HTR-8/SVneo (cell line): ENCODE measurements around the gene GABBR2.
"Not testable (repeated sequence)": the region's sequence is repeated elsewhere in the genome, so short reads cannot be mapped to it uniquely, and the experiment has no call there.

Experiments used
- DNase-seq: peaks from one replicate; pipeline ENCODE4 v3.0.0; 2011; ENCODE audit warnings: low spot score, mixed read lengths; ENCODE audit not compliant: insufficient read length
- FAIRE-seq: peaks from 2 replicates; lab custom pipeline; 2011; peaks lifted over from hg19 to GRCh38; lab: Jason Lieb, UNC

Gene GABBR2

DNA sequence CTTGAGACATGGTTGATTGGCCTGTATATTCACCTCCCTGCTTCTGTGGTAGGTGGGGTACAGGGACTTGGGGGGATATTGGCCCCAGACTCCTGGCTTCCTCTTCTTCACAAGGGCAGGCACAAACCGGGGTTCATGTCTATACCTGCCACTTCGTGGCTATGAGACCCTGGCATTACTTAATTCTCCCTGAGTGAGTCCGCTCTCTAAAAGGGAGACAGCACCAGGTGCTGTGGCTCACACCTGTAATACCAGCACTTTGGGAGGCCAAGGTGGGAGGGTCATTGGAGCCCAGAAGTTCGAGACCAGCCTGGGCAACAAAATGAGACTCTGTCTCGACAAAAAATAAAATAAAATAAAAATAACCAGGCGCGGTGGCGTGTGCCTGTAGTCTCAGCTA lies 178.5 kb downstream of the GABBR2 start:
- FAIRE-seq, result no peak
- DNase-seq, result no peak

DNA sequence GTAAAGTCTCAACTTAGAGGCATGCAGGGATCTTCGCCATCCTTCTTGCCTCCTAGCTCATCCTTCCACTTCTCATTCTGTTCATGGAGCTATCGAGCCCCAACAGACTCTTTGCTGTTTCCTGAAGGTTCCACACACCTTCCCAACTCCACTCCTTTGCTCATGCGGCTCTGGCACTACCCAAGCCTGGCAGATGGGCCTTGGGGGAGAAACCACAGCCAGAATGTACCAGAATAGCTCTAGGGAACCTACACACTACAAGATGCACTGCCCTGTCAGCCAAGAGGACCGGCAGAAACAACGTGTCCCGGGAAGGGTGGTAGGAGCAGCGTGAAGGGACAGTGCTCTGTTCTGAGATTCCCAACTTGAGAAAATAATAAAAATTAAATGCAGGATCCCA lies 178.9 kb downstream of the GABBR2 start:
- no peak for FAIRE-seq
- DNase-seq, result no peak

DNA sequence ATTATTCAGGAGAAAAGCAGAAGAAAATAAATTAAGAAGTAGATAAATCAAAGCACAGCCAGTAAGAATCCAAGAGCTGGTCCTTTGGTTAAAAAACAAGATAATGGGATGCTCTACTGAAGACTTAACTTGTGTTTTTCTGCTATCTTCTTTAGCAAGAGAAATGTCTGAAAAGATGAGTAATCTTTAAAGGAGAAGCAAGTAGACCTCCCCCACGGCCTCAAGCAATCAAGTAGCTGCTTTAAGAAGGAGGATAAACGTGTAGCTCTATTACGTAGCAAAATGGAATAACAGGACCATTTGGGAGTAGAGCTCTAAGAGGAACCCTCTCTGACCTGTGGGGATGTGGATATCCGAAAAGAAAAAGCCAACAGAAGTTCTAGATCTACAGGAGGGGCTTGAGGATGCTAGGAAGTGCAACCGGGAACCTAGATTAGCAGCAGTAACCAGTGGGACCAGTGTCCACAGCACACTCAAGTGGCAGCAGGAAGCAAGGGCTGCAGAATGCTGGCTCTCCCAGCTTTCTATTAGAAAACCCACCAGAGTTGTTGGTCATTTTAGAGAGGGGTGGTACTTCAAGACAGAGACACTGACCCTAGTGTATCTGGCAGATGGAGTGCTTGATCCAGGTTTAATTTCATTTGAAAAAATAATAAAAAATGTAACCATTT lies 185.4 kb downstream of the GABBR2 start:
- no peak for FAIRE-seq
- DNase-seq, result peak; percentile 45

DNA sequence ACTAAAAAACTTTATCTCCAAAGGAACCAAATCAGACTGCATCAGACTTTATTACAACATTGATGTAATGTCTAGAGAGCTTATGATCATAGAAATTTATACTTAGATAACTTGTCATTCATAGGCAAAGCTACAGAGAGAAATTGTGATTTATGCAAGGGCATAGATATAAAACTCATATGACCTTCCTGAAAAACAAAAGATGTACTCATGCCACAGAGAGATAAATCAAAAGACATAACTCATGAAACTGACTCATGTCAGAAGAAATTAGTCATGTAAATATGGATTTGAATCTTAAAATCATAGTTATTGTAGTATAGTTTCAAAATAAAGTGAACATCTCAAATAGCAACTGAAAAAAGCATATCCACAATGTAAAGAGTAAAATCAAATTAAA lies 186.2 kb downstream of the GABBR2 start:
- no peak for FAIRE-seq

DNA sequence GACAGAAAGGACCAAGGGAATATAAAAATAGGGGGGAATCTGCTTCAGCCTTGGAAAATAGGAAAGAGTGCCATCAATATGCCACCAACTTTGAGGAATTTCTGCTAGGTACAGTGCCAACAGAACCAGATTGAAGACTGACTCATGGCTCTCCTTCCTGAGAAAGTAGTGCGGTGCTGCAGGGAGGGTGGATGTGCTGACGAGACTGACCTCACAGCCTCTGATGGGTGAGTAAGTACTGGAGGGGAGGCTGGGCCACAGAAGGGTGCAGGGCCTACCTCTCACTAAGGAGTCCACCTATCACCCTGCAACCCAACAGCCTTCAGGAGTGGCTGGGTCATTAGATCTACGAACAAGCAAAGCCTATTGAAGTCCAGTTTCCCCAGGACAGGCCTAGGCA lies 187.6 kb downstream of the GABBR2 start:
- no peak for FAIRE-seq
- DNase-seq, result no peak

More for the DNA sequence above, 186.2 kb downstream of the GABBR2 start:
- DNase-seq, result no peak

DNA sequence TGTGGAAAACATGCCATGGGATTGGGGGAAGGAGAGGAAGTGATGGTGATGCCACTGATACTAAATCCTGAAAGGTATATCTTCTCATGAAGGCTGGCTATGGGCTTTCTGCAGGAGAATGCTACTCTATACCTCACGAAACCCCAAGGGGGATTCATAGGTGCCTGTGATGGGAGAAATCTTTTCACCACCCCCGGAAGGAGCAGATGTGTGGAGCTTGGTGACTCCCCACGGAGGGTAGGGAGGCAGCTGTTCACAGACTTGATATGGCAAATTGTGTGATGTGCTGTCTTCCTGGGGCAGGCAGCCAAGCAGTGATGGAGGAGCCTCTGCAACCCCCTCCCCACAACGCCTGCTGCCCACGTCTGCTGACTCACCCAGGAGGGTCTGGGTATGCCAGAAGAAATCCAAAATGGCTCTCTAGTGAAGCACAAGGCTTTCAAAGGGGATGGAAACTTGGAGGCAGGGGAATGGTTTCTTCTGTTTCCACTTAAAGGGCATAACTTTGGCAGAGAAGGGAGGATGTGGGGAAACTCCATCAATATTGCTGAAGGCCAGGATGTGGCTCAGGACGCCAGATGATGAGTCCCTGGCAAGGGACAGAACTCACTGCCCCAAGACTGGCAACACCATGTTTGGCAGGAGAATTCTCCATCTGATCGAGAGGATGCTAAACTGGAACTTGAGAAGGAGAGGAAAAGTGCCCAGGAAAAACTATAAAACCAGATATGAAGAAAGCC lies 188.3 kb downstream of the GABBR2 start:
- no peak for DNase-seq
- no peak for FAIRE-seq

DNA sequence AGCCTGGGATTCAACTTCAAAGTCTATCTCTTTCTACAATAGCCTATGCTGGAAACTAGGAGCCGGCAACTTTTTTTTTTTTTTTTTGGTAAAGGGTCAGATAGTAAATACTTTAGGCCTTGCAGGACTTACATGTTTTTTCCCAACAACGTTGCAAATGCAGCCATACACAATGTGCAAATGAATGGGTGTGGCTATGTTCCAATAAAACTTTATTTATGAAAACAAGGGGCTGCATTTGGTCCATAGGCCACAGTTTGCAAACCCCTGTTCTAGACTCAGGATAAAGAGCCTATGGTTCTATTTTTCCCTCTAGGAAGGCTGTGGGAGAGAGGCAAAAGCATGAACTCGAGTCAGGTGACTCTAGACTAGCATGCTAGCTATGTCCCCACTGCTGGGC lies 189.1 kb downstream of the GABBR2 start:
- FAIRE-seq, result no peak

DNA sequence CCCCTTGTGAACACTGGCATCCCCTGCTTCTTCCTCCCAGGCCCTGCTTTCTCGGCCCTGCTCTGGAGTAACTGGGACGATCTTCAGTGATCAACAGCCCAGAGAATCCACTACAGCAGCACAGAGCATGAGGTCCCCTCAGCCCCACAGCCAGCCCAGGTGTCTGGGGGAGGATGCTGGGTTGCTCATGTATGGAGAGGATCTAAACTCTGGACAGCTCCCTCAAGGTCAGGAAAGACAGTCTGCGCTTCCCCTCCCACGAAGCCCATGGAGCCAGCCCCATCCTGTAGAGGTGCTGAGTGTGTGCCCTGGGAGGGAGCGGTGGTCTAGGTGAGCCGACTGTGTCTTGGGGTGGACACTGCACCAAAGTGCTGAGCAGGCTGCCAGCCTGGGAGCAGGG lies 190.2 kb downstream of the GABBR2 start:
- FAIRE-seq (no peak), DNase-seq (no peak)

More for the DNA sequence above, 189.1 kb downstream of the GABBR2 start:
- no peak for DNase-seq

DNA sequence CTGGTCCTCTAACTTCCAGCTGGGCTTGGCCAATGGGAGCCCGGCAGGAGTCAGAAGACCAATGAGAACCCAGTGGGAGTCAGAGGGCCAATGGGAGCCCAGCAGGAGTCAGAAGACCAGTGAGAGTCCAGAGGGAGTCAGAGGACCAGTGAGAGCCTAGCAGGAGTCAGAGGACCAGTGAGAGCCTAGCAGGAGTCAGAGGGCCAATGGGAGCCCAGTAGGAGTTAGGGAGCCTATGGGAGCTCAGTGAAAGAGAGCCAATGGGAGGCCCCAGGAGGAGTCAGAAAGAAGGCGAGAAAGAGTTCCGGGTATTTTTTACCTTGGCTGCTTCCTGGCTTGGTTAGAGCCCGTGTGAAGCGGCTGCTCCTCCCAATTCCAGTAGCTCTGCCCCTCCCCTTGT lies 191.0 kb downstream of the GABBR2 start:
- no peak for FAIRE-seq
- DNase-seq, result no peak

DNA sequence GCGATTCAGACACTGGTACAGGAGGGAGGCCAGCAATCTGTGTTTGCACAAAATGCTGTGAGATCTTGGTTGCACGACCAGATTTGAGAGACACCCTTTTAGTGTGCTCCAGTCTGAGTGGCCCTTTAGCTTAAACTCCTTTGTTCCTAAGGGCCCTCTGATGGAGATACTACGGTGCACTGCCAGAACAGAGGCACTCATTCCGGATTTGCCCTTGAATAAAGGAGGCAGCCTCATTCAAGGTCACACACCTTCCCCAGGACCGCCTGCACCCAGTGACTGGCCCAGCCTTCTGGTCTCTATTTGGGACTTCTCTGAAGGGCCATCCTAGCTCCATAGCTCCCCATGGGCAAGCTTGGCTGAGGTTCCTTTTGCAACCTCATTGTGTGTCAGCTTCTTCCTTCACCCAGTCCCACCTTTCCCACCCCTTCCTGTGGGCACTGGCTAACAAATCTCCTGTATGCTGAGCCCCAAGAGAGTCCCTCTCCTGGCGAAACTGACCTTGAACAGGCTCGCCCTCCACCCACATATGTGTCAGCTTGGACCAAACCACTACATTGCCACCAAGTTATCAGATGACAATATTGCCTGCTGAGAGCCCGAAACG lies 191.7 kb downstream of the GABBR2 start:
- DNase-seq, result no peak
- no peak for FAIRE-seq

DNA sequence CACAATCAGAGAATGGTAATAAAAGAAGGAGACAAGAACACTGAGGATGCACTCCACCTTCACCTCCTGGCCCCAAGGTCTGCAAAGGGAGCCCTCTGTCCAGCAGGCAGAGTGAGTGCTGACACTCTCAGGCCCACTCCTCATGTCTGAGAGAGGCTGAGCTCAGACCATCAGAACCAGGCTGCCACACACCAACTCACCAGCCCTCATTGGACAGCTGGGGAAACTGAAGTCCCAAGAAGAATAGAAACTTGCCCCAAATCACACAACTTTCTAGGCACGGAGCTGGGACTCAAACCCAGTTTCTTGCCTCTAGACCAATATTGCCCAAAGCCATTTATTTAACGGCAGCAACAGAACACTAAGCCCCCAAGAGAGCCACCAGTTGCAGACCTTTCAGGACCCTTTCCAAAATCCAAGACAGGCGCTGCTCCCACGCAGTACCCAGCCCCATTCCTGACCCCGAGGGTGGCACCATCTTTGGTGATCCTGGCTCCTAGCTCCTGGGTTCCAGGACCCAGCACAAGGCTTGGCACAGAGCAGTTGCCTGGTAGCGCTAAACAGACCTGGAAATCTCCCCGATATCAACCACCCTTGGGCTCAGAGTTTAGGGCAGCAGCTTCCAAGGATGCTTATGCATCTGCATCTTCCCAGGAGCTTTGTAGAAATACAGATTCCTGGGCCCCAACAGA lies 192.4 kb downstream of the GABBR2 start:
- no peak for DNase-seq
- no peak for FAIRE-seq

DNA sequence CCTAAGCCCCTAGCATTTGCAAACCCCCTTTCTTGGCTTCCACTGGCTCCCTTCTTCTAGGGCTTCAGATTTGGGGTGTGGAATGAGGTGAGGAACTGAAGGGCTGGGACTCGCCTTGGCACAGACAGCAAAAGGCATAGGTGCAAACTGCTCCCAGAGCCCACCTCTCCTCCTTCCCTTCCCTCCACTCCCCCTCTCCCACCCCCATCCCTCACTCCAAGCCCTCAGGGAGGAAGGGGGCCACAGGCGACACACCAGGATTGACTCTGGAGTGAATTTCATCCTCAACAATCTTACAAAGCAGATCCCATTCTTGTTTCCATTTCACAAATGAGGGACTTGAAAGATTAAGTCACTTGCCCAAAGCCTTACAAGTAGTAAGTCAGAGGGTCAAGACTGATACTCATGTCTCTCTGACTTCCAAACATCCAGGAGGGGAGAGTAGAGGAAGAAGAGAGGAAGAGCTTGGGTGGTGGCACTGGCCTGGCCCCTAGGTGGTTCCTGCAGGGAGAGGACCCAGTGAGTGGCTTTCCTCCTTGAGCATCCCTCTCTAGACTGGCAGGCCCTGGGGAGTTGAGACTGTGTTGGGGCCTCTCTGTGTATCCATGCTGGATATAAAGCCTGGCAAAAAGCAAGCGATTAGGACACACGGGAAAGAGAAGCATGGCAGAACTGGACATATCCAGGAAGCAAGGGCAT lies 193.1 kb downstream of the GABBR2 start:
- no peak for FAIRE-seq
- DNase-seq, result no peak

DNA sequence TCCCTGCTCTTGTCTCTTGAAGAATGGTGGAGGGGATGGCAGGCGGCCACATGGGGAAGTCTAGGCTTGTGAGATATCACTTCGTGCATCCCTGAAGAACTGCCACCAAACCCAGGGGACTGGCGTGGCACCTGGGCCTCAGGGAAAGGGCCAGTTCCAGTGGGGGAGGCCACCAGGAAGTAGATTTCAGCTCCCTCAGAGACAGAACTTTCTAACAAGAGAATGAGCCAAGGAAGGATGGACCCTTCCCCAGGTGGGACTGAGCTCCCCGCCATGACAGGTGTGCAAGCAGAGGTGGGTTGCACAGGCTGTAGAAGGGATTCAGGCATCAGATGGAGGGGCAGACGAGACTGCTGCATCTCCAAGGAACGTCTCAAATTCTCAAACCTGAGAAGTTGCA lies 193.9 kb downstream of the GABBR2 start:
- no peak for FAIRE-seq

DNA sequence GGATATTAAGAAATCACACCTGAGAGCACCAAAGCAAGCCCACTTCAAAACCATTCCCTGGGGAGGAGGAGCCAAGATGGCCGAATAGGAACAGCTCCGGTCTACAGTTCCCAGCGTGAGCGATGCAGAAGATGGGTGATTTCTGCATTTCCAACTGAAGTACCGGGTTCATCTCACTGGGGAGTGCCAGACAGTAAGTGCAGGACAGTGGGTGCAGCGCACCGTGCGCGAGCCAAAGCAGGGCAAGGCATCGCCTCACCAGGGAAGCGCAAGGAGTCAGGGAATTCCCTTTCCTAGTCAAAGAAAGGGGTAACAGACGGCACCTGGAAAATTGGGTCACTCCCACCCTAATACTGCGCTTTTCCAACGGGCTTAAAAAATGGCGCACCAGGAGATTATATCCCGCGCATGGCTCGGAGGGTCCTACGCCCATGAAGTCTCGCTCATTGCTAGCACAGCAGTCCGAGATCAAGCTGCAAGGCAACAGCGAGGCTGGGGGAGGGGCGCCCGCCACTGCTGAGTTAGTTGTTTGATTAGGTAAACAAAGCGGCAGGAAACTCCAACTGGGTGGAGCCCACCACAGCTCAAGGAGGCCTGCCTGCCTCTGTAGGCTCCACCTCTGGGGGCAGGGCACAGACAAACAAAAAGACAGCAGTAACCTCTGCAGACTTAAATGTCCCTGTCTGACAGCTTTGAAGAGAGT lies 200.4 kb downstream of the GABBR2 start:
- DNase-seq, FAIRE-seq: not testable (repeated sequence)

More for the DNA sequence above, 193.9 kb downstream of the GABBR2 start:
- no peak for DNase-seq

DNA sequence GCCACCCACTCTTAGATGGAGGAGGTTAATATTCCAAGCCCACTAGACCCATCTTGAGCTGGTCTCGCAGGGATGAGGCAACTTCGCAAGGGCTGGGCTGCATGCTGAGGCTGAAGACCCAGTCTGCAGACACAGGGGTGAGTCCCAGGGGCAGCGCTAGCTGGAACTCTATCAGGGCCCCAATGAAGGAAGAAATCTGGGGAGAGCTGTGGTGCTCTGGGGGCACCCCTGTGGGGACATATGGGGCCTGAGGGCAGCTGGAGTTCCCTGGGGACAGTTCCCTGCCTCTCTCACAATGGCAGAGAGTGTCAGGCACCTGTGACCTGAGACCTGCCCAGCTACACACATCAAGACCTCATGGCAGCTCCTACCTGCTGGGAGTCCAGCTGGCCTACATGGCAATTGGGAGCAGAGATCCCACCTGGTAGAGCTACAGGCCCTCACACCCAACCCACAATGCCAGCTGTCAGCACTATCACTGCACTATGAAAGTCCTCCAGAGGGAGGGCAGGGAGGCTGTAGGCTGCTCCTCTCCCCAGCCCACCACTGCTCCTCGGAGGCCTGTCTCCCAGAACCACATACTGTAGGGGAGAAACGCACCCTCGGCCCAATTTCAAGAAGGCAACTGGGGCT lies 202.2 kb downstream of the GABBR2 start:
- DNase-seq, result no peak
- FAIRE-seq, result no peak

DNA sequence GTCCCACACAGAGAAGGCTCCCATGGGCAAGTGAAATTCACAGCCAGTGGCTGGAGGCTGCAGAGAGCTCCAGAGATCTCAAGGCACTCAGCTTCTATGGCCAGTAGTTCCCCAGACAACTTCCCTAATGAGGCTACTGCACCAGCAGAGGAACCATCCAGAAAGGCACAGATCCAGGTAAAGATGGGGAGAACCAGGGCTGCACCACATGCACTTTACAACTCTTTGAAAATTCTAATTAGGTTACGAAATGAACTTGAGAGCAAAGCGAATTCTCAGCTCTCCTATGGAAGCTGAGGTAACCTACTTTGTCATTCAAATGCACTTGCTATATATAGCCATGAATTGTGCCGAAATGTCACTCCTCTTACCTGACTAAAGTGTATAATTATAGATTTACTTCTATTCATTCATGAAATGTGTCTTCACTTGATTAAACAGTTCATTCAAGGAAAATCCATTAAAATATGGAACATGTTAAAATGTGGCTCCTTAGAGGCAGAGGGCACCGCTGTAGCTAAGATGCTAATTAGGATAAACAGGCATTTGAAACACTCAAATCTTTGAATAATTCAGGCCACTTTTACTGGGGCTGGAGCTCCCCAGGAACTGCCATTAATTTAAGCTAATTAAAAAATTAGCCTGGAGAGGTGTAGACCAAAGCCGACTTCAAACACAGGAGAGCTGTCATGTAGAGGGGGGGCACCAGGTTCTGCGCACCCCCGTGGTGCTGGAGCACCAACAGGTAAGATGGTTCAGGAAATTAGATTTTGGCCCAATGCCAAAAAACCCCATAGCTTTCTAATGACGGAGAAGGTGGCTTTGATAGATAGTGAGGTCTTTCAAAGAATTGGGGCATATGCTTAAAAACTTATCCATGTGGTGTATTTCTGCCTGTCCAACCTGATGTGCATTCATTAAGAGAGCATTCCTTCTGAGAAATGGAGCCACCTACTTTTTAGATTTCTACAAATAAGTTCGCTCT lies 204.1 kb downstream of the GABBR2 start:
- no peak for FAIRE-seq
- no peak for DNase-seq

DNA sequence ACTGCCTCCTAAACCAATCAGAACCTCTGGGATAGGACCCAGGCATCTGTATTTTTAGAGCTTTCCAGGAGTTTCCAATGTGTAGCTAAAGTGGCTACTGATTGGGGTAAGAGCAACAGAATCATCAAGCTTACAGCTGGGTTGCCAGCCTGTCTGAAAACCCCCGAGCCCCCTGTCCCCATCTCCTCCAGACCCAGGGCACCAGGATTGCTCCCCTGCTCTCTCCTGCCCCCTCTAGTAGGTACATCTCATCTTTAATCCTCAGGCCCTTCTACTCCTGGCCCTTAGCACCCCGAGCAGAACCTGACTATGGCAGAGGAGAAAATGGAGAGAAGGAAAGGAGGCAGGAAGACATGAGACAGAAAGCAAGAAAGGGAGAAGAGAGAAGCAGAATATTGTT lies 204.9 kb downstream of the GABBR2 start:
- no peak for FAIRE-seq

DNA sequence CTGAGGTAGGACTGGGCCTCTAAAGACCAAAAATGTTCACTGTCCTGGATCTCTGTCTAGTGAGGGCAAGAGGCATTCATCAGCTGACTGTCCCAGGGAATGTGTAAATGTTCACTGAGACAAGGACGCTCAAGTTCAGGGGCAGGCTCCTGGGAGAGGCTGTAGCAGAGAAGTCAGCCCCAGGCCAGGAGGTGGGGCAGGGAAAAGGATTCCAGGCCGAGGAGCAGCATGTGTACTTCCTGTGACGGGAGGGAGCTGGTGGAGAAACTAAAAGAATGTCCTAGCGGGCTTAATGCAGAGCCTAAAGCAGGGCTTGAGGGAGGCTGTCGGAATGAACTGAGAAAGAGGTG lies 205.8 kb downstream of the GABBR2 start:
- FAIRE-seq (no peak), DNase-seq (no peak)

More for the DNA sequence above, 204.9 kb downstream of the GABBR2 start:
- no peak for DNase-seq
